ENCODE results near the gene OR2B2. TPM values are rescaled to one million over a fixed set of nuclear protein-coding genes. Genes with fewer than 3 reads are reported as not detected.
"Not testable (repeated sequence)": the region's sequence is repeated elsewhere in the genome, so short reads cannot be mapped to it uniquely, and the experiment has no call there.

The OR2B2 gene
- not detected for total RNA-seq
- polyA plus RNA-seq (ENCODE audit: insufficient read length in 6 of 6) = not detected
- long read RNA-seq, donor 1 = 0 reads
- long read RNA-seq, donor 2 = 0 reads
- long read RNA-seq, donor 3 = 0 reads
- long read RNA-seq, donor 4 = 0 reads
- long read RNA-seq, donor 5 = 0 reads
- long read RNA-seq, donor 6 = 0 reads
- long read RNA-seq, donor 7 = 0 reads
- long read RNA-seq, donor 8 = 0 reads
- long read RNA-seq, donor 9 = 0 reads
- long read RNA-seq, donor 10 = 0 reads
- long read RNA-seq, donor 11 = 0 reads
- long read RNA-seq, donor 12, partial matches to known transcripts = 0 of 1 reads
- long read RNA-seq, donor 12, other reads (novel, unspliced or antisense) = 0 of 1 reads

- H3K4me1 ChIP-seq = no peaks in the 10 kb centered on the region
- ATAC-seq (no peak), DNase-seq (no peak)
- H3K27ac ChIP-seq = no peak within 1 kb of the TSS
- no peak within 1 kb of the TSS for H3K4me3 ChIP-seq
- no peaks in the 10 kb centered on the region for H3K9me3 ChIP-seq
- intact Hi-C loops (cut with DNase I) = no loop called here
- TF ChIP-seq, protein P1, sequence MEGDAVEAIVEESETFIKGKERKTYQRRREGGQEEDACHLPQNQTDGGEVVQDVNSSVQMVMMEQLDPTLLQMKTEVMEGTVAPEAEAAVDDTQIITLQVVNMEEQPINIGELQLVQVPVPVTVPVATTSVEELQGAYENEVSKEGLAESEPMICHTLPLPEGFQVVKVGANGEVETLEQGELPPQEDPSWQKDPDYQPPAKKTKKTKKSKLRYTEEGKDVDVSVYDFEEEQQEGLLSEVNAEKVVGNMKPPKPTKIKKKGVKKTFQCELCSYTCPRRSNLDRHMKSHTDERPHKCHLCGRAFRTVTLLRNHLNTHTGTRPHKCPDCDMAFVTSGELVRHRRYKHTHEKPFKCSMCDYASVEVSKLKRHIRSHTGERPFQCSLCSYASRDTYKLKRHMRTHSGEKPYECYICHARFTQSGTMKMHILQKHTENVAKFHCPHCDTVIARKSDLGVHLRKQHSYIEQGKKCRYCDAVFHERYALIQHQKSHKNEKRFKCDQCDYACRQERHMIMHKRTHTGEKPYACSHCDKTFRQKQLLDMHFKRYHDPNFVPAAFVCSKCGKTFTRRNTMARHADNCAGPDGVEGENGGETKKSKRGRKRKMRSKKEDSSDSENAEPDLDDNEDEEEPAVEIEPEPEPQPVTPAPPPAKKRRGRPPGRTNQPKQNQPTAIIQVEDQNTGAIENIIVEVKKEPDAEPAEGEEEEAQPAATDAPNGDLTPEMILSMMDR (IDR thresholded peaks at IDR 0.05) = no peak
- no peaks in the 10 kb centered on the region for H3K36me3 ChIP-seq
- H3K27me3 ChIP-seq = peaks cover 0 to 5% of the 10 kb centered on the region in 2 donors
Measured at GRCh38 chr6:27911956-27912446, at the start of gene OR2B2. OR2B2 (minus strand) TSS chr6:27912396; CDS start chr6:27912319, 77 bp downstream.

DNA sequence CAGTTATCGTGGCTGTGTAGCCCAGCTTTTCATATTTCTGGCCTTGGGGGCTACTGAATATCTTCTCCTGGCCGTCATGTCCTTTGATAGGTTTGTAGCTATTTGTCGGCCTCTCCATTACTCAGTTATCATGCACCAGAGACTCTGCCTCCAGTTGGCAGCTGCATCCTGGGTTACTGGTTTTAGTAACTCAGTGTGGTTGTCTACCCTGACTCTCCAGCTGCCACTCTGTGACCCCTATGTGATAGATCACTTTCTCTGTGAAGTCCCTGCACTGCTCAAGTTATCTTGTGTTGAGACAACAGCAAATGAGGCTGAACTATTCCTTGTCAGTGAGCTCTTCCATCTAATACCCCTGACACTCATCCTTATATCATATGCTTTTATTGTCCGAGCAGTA is 45.3 kb upstream of the OR2B2 start:
- no peaks in the 10 kb centered on the region for H3K36me3 ChIP-seq
- ATAC-seq = no peak
- TF ChIP-seq, protein P1 (IDR thresholded peaks at IDR 0.05) = no peak
- intact Hi-C loops (cut with DNase I) = no loop called here
- no peak overlapping the region for H3K4me3 ChIP-seq
- H3K27ac ChIP-seq = no peak overlapping the region
- no peaks in the 10 kb centered on the region for H3K9me3 ChIP-seq
- no peak for DNase-seq
- H3K4me1 ChIP-seq = no peaks in the 10 kb centered on the region
- peaks cover under 1 to 29% of the 10 kb centered on the region in 2 donors for H3K27me3 ChIP-seq

GRCh38 chr6:27956941-27957340 is 44.7 kb upstream of the OR2B2 start, which contains the start of gene OR2B6:
OR2B6 (plus strand) TSS chr6:27957241; CDS start chr6:27957241, 0 bp downstream.
- no peak for ATAC-seq
- Histone ChIP-seq H3K36me3 (no peaks in the 10 kb centered on the region), H3K4me3 (no peak within 1 kb of the TSS), H3K9me3 (no peaks in the 10 kb centered on the region), H3K27ac (no peak within 1 kb of the TSS), H3K4me1 (no peaks in the 10 kb centered on the region), H3K27me3 (peaks cover 7 to 34% of the 10 kb centered on the region in 2 donors)
- TF ChIP-seq, protein P1 (IDR thresholded peaks at IDR 0.05) = no peak
- no peak for DNase-seq
- intact Hi-C loops (cut with DNase I) = no loop called here

DNA sequence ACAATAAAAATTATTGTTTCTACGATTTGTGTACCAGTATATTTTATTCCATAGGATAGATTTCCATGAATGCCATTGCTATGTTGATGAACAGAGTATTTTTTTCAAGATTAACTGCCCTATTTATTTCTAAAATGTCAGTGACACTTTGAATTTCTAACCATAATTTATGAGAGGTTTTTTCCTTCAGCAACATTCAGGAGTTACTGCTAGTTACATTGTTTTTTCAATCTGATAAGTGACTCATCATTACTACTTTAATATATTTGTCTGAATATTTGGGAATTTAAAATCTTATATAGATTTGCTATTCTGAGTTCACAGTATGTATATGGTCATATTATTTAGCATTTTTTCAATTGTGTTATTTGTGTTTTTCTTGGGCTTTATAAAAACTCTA is 38.8 kb upstream of the OR2B2 start:
- intact Hi-C loops (cut with DNase I) = no loop called here

GRCh38 chr6:27948237-27948636 is 36.0 kb upstream of the OR2B2 start:
- H3K4me3 ChIP-seq = no peak overlapping the region
- no peak for DNase-seq
- peaks cover 7 to 25% of the 10 kb centered on the region in 2 donors for H3K27me3 ChIP-seq
- intact Hi-C loops (cut with DNase I) = no loop called here
- no peak overlapping the region for H3K27ac ChIP-seq
- no peaks in the 10 kb centered on the region for H3K4me1 ChIP-seq
- TF ChIP-seq, protein P1 (IDR thresholded peaks at IDR 0.05) = no peak
- H3K36me3 ChIP-seq = no peaks in the 10 kb centered on the region
- H3K9me3 ChIP-seq = peaks cover 0 to 4% of the 10 kb centered on the region in 2 donors
- no peak for ATAC-seq

More for the DNA sequence above, 38.8 kb upstream of the OR2B2 start:
- ATAC-seq (no peak), DNase-seq (no peak)
- Histone ChIP-seq H3K4me3 (no peak overlapping the region), H3K36me3 (no peaks in the 10 kb centered on the region), H3K27ac (no peak overlapping the region), H3K4me1 (no peaks in the 10 kb centered on the region), H3K9me3 (peaks cover 0 to 4% of the 10 kb centered on the region in 2 donors), H3K27me3 (peaks cover 7 to 41% of the 10 kb centered on the region in 2 donors)
- TF ChIP-seq, protein P1 (IDR thresholded peaks at IDR 0.05) = no peak

DNA sequence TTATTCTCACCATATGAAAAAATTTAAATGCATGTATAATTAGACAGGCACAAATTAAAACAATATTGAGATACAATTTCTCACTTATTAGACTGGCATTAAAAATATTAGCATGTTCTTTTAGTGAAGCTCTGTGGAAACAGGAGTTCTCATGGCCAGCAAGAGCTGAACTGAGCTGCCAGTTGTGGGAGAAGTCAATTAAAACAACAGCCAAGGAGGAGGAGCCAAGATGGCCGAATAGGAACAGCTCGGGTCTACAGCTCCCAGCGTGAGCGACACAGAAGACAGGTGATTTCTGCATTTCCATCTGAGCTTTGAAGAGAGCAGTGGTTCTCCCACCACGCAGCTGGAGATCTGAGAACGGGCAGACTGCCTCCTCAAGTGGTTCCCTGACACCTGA is 30.9 kb upstream of the OR2B2 start:
- peaks cover 0 to 26% of the 10 kb centered on the region in 2 donors for H3K27me3 ChIP-seq
- ATAC-seq; intact Hi-C loops (cut with DNase I); H3K9me3 ChIP-seq; H3K4me3 ChIP-seq; H3K4me1 ChIP-seq; DNase-seq; H3K36me3 ChIP-seq; H3K27ac ChIP-seq: not testable (repeated sequence)
